CD1c-positive myeloid dendritic cell (primary cell): ENCODE measurements around the gene ACCSL.

Source experiments
- DNase-seq: peaks from one replicate; pipeline ENCODE4 v3.0.0-alpha.2; 2016; ENCODE audit errors: extremely low spot score

Gene ACCSL

GRCh38 chr11:44018127-44018521 is 29.7 kb upstream of the ACCSL start:
- DNase-seq = no peak

GRCh38 chr11:44018829-44019228 is 29.0 kb upstream of the ACCSL start:
- DNase-seq = no peak

GRCh38 chr11:44024977-44025376 is 22.8 kb upstream of the ACCSL start:
- DNase-seq = no peak

DNA sequence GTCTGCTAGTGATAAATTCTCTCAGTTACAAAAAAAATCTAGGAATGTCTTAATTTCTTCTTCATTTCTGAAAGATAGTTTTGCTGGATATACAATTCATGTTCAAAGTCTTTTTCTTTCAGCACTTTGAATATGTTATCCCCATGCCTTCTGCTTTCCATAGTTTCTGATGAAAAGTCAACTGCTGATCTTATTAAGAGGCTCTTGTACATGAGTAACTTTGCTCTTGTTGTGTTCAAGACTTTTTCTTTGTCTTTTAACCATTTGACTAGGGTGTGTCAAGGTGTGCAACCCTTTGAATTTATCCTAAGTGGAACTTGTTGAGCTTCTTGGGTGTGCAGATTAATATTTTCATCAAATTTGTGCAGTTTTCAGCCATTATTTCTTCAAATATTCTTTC is 22.1 kb upstream of the ACCSL start:
- DNase-seq = no peak

GRCh38 chr11:44028401-44028800 is 19.4 kb upstream of the ACCSL start:
- no peak for DNase-seq

GRCh38 chr11:44028816-44029506 is 18.8 kb upstream of the ACCSL start:
- no peak for DNase-seq

DNA sequence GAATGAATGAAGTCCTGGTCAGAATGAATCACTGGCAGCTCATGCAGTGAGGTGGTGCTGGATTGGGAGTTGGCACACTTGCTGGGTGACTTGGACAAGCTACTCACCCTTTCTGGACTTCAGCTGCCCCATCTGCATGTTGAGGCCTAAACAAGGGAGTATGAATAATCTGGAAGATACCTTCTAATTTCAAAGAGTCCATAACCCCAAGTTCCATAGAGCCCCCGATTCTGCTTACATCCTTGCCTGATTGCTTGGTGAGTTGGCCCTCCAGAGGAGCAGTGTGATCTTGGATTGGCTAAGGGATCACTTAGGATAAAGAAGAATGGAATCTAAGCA is 18.3 kb upstream of the ACCSL start:
- no peak for DNase-seq

DNA sequence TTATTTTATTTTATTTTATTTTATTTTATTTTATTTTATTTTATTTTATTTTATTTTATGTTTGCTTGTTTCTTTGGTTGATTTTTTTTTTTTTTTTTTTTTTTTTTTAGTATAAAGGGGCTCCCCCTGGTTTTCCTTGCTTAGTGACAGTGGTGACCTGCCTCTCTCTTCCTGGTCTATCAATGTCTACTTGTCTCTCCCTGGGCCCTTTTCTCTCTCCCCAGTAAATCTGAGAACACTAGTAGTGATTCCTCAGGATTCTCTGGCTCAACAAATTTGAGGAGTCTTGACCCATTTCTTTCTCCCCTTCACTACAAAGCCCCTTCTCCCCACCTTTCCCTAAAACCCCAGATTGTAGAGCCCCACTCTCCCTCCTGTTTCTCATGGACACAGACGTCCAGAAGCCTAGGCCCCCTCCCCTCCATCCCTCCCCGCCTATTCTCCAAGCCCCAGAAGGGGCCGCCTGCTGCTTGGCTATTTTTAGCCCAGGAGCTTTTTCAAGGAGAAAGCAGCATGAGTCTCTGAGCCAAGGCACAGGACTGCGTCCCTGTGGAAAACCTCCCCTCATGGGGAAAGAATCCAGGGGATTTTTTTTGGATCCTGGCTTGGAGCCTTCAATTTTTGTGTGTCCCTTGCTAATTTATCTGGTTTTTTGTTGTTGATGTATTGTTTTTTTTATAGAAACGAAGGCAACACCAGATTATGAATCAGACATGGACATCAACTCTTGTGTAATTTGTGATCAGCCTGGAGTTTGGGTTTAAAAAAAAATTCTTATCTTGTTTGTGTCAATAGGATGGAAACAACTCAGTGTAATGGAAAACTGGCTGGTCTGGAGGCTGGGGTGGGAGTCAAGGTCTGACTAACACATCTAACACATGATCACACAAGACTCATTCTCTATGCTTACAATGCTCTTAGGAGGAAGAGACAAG is 17.5 kb upstream of the ACCSL start:
- DNase-seq = no peak

DNA sequence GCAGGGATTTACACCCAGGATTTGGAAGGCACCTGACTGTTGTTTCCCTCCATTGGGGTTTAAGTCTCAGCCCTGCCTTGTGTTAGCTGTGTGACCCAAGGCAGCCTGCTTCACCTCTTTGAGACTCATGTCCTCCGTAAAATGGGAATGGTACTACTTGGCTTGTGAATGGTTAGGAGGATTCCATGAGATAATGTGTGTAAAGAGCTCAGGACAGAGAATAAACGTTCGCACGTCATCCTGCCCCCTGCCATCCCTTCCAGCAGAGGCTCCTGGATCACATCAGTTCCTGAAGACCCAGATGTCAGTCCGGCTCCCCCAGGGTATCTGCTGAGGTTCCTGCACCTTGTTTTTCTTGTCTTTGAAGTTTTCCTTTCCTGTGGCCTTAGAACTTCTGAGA is 16.8 kb upstream of the ACCSL start:
- no peak for DNase-seq

- no peak for DNase-seq
These were observed 16.2 kb upstream of the ACCSL start for GRCh38 chr11:44031549-44031948.

- DNase-seq = no peak
These were observed 15.3 kb upstream of the ACCSL start for GRCh38 chr11:44032299-44033085.

GRCh38 chr11:44033411-44033850 is 14.3 kb upstream of the ACCSL start:
- DNase-seq = no peak

DNA sequence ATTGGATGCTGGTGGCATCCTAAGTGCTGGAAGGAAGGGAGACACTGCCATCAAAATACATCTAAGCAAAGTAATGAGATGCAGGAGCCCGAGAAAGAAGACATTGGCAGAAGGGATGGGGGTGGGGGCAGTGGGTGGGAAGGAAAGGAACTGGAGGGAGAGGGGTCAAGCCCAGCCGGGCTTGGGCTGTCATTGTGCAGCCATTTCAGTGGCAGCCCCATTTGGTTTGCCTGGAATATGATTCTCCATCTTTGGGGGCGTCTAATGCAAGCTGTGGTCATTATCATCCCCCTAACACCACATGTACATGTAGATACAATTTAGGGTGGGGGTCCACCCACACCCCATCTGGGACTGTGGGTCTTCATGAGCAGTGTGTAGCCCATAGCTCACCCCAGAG is 13.9 kb upstream of the ACCSL start:
- no peak for DNase-seq

DNA sequence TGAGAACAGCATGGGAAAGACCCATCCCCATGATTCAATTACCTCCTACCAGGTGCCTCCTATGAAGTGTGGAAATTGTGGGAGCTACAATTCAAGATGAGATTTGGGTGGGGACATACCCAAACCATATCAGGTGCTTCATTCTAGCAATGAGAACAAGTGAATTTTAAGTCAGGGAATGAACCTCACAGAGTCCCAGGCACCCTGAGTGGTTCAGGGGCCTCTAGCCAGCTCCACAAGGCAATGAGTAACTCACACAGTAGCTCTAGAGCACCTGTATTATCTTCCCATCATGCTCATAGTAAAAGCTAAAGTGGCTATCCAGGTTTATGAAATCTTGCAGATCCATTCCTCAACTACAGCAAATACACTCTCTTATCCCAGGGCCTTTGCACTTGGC is 13.1 kb upstream of the ACCSL start:
- no peak for DNase-seq

DNA sequence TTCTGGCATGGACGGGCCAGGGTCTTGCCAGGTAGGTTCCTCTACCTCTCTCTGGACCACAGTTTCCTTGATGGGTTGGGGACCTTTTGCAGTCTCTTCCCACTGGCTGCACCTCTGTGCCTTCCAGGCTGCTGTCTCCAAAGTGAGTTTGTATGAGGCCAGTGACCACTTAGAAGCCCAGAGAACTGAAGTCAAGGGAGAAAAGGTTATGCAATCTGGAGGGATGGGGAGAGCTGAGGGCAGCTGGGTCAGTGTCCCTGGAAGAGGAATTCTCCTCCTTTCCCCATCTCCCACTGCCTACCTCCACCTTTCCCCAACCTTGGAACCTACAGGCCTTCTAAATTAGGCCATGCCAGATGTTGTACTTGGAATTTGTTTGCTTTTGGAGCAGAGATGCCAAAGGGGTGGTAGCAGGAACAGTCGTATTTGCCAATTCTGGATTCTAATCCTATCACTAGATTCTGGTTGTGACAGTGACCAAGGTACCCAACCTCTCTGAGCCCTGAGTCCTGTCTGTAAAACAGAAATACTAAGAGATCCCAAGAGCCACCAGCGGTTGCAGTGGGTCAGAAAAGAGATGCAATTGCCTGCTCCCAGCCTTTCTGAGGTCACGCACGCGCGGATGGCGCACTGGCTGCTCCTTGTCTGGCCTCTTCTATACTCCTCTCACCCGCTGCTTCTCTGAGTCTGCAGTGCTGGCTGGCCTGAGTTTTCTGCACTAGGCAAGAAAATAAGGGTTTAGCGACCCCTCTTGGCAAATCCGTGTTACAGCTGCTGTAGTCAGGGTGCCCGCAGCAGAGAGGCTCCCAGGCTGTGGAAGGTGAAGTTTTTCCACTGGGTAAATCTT is 10.7 kb upstream of the ACCSL start:
- peak; percentile 30 for DNase-seq

DNA sequence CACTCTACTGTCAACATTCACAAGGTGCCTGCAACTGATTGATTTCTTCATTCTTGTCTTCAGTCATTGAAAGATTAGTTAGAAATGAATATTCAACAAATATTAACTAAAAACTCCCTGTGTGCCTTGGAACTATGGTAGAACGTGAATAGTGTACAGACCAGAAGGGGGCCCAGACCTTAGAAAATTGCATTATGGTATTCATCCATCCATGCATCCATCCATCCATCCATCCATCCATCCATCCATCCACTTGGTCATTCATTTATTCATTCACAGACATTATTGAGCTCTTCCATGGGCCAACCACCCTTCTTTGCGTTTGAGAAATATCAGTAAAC is 10.2 kb upstream of the ACCSL start:
- no peak for DNase-seq

- DNase-seq = no peak
These were observed 4.6 kb upstream of the ACCSL start for GRCh38 chr11:44043157-44043556.

GRCh38 chr11:44046182-44046581 is 1.6 kb upstream of the ACCSL start:
- DNase-seq = no peak

GRCh38 chr11:44047298-44047697 is 483 bp upstream of the ACCSL start:
- DNase-seq = no peak

GRCh38 chr11:44049832-44050231 is 2.1 kb downstream of the ACCSL start:
- no peak for DNase-seq

- DNase-seq = no peak
These were observed 3.4 kb downstream of the ACCSL start for GRCh38 chr11:44051171-44051570.

DNA sequence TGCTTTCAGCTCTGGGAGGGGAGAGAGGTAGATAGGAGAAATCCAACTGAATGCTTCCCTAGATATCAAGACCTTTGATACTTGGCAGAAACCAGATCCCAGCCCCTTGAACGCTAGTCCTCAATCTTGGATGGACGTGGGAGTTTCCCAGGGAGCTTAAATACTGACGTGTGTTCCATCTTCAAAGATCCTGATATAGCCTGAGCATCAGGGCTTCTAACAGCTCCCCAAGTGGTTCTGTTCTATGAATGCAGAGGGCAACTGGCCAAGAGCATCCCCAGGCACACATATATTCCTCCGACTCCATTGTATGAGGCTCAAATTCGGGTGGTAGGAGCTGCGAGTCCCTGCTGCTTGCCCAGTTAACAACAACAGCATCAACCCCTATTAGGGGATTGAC is 9.6 kb downstream of the ACCSL start:
- no peak for DNase-seq
